ENCODE data around the gene NEGR1. TPM values are rescaled to one million over a fixed set of nuclear protein-coding genes. Genes with fewer than 3 reads are reported as not detected.

The NEGR1 gene
- total RNA-seq, 6 donors from 2014 or later, result 3.1 to 14.7 (median 8.9) TPM

DNA sequence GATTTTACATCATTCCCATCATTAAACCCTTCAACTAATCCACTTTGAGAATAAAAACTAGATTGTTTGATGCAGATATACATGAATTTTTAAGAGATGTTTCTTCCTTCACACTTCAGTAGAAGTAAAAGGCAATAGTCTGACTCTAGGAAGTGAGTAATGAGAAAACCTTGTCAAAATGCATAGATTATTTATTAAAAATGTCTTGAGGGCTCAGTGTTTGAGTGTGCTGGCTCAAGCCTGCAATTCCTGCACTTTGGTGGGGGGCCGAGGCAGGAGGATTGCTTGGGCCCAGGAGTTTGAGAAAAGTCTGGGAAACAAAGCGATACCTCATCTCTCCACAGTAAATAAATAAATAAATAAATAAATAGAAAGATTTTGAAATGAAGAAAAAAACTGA is 177.1 kb downstream of the NEGR1 start:
- ATAC-seq (ENCODE audit: low FRiP score in 2 of 2), result no peak
- Histone ChIP-seq H3K9me3 (no peaks in the 10 kb centered on the region), H3K27ac (no peak overlapping the region), H3K27me3 (no peaks in the 10 kb centered on the region), H3K4me1 (no peaks in the 10 kb centered on the region), H3K36me3 (no peaks in the 10 kb centered on the region), H3K4me3 (no peak overlapping the region)
- TF ChIP-seq POLR2AphosphoS5 (IDR thresholded peaks at IDR 0.05) (no peak), EP300 (IDR thresholded peaks at IDR 0.05) (no peak), POLR2A (IDR thresholded peaks at IDR 0.05) (no peak)
- TF ChIP-seq, protein P1, sequence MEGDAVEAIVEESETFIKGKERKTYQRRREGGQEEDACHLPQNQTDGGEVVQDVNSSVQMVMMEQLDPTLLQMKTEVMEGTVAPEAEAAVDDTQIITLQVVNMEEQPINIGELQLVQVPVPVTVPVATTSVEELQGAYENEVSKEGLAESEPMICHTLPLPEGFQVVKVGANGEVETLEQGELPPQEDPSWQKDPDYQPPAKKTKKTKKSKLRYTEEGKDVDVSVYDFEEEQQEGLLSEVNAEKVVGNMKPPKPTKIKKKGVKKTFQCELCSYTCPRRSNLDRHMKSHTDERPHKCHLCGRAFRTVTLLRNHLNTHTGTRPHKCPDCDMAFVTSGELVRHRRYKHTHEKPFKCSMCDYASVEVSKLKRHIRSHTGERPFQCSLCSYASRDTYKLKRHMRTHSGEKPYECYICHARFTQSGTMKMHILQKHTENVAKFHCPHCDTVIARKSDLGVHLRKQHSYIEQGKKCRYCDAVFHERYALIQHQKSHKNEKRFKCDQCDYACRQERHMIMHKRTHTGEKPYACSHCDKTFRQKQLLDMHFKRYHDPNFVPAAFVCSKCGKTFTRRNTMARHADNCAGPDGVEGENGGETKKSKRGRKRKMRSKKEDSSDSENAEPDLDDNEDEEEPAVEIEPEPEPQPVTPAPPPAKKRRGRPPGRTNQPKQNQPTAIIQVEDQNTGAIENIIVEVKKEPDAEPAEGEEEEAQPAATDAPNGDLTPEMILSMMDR (IDR thresholded peaks at IDR 0.05), result no peak
- WGBS, 2 donors, result 85 to 92% methylated on average over 2 of the region's 2 CpGs
- no peak for DNase-seq

DNA sequence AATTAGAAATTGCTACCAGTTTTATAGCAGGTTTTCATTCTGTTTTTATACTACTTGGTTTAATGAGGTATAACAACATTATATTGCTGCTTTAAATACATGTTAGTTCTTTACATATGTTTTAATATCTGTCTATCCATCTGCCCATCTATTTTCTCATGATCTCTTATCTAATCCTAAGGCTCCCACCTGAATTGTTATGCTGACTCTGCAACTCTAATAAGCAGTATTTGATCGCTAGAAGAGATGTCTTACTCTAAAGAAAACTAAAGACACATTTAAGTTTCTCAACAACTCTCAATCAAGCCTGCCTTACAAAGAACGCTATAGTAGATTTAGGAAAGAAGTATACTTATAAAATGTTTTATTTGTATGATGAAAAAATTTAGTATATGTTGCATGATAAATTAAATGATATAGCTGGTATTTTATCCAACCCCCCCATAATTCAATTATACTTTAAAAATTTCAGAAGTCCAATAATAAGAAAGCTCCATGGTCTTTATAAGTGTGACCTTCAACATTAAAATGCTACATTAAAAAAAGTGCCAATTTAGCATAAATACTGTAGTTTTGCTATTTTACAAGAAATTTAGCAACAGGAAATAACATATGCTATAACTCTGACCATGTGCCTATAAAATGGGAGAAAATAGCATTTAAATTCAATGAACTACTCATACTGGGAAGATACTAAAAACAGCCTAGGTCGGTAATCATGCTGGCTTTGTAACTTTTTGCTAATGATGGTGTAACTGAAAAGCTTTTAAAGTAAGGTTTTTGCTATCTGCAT is 180.3 kb downstream of the NEGR1 start:
- no peak for TF ChIP-seq POLR2A (IDR thresholded peaks at IDR 0.05)
- no peak for TF ChIP-seq POLR2AphosphoS5 (IDR thresholded peaks at IDR 0.05)
- no peak for TF ChIP-seq EP300 (IDR thresholded peaks at IDR 0.05)
- TF ChIP-seq, protein P1 (IDR thresholded peaks at IDR 0.05), result no peak
- WGBS, 2 donors, result 85% methylated on average over 3 of the region's 3 CpGs
- no peaks in the 10 kb centered on the region for H3K36me3 ChIP-seq
- no peaks in the 10 kb centered on the region for H3K27me3 ChIP-seq
- no peaks in the 10 kb centered on the region for H3K9me3 ChIP-seq
- no peak overlapping the region for H3K4me3 ChIP-seq
- no peak for DNase-seq
- H3K4me1 ChIP-seq, result no peaks in the 10 kb centered on the region
- ATAC-seq (ENCODE audit: low FRiP score in 2 of 2), result no peak
- no peak overlapping the region for H3K27ac ChIP-seq

DNA sequence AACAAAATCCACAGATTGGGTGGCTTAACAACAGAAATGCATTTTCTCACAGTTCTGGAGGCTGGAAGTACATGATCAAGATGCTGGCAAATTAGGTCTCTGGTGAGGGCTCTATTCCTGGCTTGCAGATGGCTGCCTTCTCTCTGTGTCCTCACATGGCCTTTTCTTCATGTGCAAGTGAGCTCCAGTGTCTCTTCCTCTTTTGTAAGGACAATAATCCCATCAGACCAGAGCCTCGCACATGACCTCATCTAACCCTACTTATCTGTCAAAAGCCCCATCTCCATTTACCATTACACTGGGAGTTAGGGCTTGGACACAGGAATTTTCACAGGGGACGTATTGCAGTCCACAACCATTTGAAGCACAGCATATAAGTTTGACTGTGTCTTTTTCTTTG is 181.6 kb downstream of the NEGR1 start:
- ATAC-seq (ENCODE audit: low FRiP score in 2 of 2), result no peak
- no peak for DNase-seq
- no peaks in the 10 kb centered on the region for H3K4me1 ChIP-seq
- no peaks in the 10 kb centered on the region for H3K36me3 ChIP-seq
- no peak for TF ChIP-seq EP300 (IDR thresholded peaks at IDR 0.05)
- TF ChIP-seq, protein P1 (IDR thresholded peaks at IDR 0.05), result no peak
- TF ChIP-seq POLR2A (IDR thresholded peaks at IDR 0.05), result no peak
- TF ChIP-seq POLR2AphosphoS5 (IDR thresholded peaks at IDR 0.05), result no peak
- 72 to 73% methylated on average over 2 of the region's 2 CpGs for WGBS, 2 donors
- no peak overlapping the region for H3K4me3 ChIP-seq
- no peaks in the 10 kb centered on the region for H3K27me3 ChIP-seq
- H3K27ac ChIP-seq, result no peak overlapping the region
- no peaks in the 10 kb centered on the region for H3K9me3 ChIP-seq

DNA sequence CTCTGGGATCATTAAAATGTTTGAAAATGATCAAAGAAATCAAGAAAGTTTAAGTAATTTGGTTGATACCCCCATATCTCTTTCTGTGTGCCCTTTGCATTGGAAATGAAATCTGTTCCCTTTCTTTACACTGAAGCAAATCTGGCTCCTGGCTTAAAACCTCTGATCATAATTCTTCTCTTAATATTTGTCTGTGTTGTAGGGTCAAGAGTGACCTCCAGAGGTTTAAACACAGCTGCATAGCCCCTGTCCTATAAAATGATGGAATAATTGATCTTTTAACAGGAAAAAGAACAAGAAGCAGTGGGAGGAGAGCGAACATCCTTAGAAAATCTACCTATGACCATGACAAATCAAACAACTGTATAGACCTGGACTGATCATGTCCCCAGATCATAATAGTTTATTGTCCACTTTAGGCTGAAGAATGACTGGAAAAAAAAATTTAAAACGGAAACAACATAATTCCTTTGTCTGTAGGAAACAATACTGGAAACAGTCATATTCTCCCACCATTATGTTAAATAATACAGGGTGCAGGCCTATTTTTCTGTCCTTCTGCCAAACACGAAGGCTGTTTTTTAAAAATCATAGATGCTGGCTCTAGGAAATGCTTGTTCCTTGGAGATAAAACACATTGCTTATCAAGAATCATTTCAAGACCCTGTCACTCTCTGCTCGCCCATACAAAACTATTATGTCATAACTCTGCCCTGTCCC is 184.3 kb downstream of the NEGR1 start:
- Histone ChIP-seq H3K9me3 (no peaks in the 10 kb centered on the region), H3K36me3 (no peaks in the 10 kb centered on the region), H3K4me1 (no peaks in the 10 kb centered on the region), H3K4me3 (no peak overlapping the region), H3K27me3 (no peaks in the 10 kb centered on the region), H3K27ac (no peak overlapping the region)
- WGBS, 2 donors, result 82 to 86% methylated on average over 4 of the region's 4 CpGs
- ATAC-seq (ENCODE audit: low FRiP score in 2 of 2) (no peak), DNase-seq (no peak)
- TF ChIP-seq EP300 (IDR thresholded peaks at IDR 0.05) (no peak), POLR2A (IDR thresholded peaks at IDR 0.05) (no peak), POLR2AphosphoS5 (IDR thresholded peaks at IDR 0.05) (no peak)
- TF ChIP-seq, protein P1 (IDR thresholded peaks at IDR 0.05), result no peak

Measured in upper lobe of left lung (tissue), 6 donors.